A673 (cell line): ENCODE results near the gene GNLY. TPM values are rescaled to one million over a fixed set of nuclear protein-coding genes. Genes with fewer than 3 reads are reported as not detected.

Experiments used
- BruUV-seq: library from RNA; stranded (reverse); fragments of 400-500 nt; replicated peaks from 2 replicates; lab custom pipeline; 2021; lab: Mats Ljungman, UMichigan
- CTCF ChIA-PET: fragments of 300-600 bp; sonication (Branson Sonifier 250); formaldehyde crosslinking; loops from one replicate; lab custom pipeline; 2022; ENCODE audit warnings: antibody characterized with exemption; lab: Charles Lee
- POLR2A ChIA-PET: fragments of 300-600 bp; sonication (Branson Sonifier 250); formaldehyde crosslinking; loops from one replicate; lab custom pipeline; 2022; ENCODE audit warnings: antibody characterized with exemption; ENCODE audit not compliant: low non-redundant PET; lab: Charles Lee
- DNase-seq: peaks from one replicate; pipeline ENCODE4 v3.0.0-alpha.2; 2015; ENCODE audit warnings: low spot score
- H3K27ac ChIP-seq: fragments of 200-600 bp; sonication (generic); 2 replicates; pipeline ENCODE4 v1.5.1; 2016; ENCODE audit warnings: mixed run types, low read depth, mild to moderate bottlenecking, mixed read lengths, antibody characterized with exemption, low read length; ENCODE audit not compliant: poor library complexity, severe bottlenecking
- H3K27me3 ChIP-seq: fragments of 200-600 bp; sonication (generic); replicated peaks from 2 replicates; pipeline ENCODE4 v1.6.1; 2017; ENCODE audit warnings: mixed run types, low read depth, mild to moderate bottlenecking, mixed read lengths, antibody characterized with exemption, low read length; ENCODE audit not compliant: insufficient read depth, poor library complexity
- H3K36me3 ChIP-seq: fragments of 200-600 bp; sonication (generic); 2 replicates; pipeline ENCODE4 v1.6.1; 2016; ENCODE audit warnings: mixed run types, mild to moderate bottlenecking, mixed read lengths, antibody characterized with exemption, low read length; ENCODE audit not compliant: insufficient read depth, poor library complexity, severe bottlenecking
- H3K4me1 ChIP-seq: fragments of 200-600 bp; sonication (generic); 2 replicates; pipeline ENCODE4 v1.6.1; 2017; ENCODE audit warnings: mixed run types, mild to moderate bottlenecking, mixed read lengths, antibody characterized with exemption, low read length; ENCODE audit not compliant: insufficient read depth, poor library complexity, severe bottlenecking
- H3K4me3 ChIP-seq: fragments of 200-600 bp; sonication (generic); 2 replicates; pipeline ENCODE4 v1.5.1; 2016; ENCODE audit warnings: low read depth, mixed run types, mild to moderate bottlenecking, mixed read lengths, low read length; ENCODE audit not compliant: poor library complexity, severe bottlenecking
- H3K9me3 ChIP-seq: fragments of 200-600 bp; sonication (generic); 2 replicates; pipeline ENCODE4 v1.6.1; 2016; ENCODE audit warnings: mixed run types, low read depth, mild to moderate bottlenecking, mixed read lengths, antibody characterized with exemption, low read length; ENCODE audit not compliant: poor library complexity, severe bottlenecking
- EZH2 ChIP-seq: fragments of 200-600 bp; sonication (generic); IDR thresholded peaks from 2 replicates; pipeline ENCODE4 v1.6.1; 2017; ENCODE audit warnings: borderline replicate concordance, low read depth, mild to moderate bottlenecking, mixed read lengths, antibody characterized with exemption, low read length; ENCODE audit not compliant: poor library complexity, severe bottlenecking
- intact Hi-C: fragments of 100-400 bp; cut with micrococcal nuclease; formaldehyde crosslinking; loops from one replicate; pipeline ENCODE4 v1.10.0; 2022; ENCODE audit not compliant: unreplicated experiment
- total RNA-seq: library from RNA; stranded (reverse); gene quantifications from 2 replicates; pipeline ENCODE4 v1.2.3, GENCODE V29; 2021
- TF ChIP-seq, protein P1 (sequence below): fragments of 300-800, 200-600 bp; sonication (generic); conservative IDR thresholded peaks from 2 replicates; pipeline ENCODE4 v1.5.1; 2017; ENCODE audit warnings: low read depth, mild to moderate bottlenecking, antibody characterized with exemption, low read length, moderate library complexity, mixed read lengths

GNLY gene
- total RNA-seq, 1 experiment from 2014 or later = not detected

- no peak overlapping the region for H3K4me3 ChIP-seq
- H3K27ac ChIP-seq = peak overlapping the region; percentile 12
- no peaks in the 10 kb centered on the region for H3K27me3 ChIP-seq
- TF ChIP-seq EZH2 = no peak
- TF ChIP-seq, protein P1, sequence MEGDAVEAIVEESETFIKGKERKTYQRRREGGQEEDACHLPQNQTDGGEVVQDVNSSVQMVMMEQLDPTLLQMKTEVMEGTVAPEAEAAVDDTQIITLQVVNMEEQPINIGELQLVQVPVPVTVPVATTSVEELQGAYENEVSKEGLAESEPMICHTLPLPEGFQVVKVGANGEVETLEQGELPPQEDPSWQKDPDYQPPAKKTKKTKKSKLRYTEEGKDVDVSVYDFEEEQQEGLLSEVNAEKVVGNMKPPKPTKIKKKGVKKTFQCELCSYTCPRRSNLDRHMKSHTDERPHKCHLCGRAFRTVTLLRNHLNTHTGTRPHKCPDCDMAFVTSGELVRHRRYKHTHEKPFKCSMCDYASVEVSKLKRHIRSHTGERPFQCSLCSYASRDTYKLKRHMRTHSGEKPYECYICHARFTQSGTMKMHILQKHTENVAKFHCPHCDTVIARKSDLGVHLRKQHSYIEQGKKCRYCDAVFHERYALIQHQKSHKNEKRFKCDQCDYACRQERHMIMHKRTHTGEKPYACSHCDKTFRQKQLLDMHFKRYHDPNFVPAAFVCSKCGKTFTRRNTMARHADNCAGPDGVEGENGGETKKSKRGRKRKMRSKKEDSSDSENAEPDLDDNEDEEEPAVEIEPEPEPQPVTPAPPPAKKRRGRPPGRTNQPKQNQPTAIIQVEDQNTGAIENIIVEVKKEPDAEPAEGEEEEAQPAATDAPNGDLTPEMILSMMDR = no peak
- intact Hi-C loops = loop anchor here (1.0 kb wide), 1 partner anchor 47 kb away; no protein-coding TSS in a partner anchor
- ChIA-PET POLR2A (interaction anchor here (0.6 kb wide), 1 partner anchor 138 kb away, joined by 3 read pairs; no protein-coding TSS in a partner anchor), CTCF (interaction anchor here (1.1 to 1.2 kb wide), 2 partner anchors 26 to 68 kb away, joined by 3 to 5 read pairs; no protein-coding TSS in a partner anchor)
- no peaks in the 10 kb centered on the region for H3K9me3 ChIP-seq
- H3K36me3 ChIP-seq = no peaks in the 10 kb centered on the region
- peaks cover 30% of the 10 kb centered on the region for H3K4me1 ChIP-seq
- DNase-seq = no peak
- BruUV-seq = no TSS peak
Measured at GRCh38 chr2:85704800-85705679, 10.9 kb downstream of the GNLY start.

DNA sequence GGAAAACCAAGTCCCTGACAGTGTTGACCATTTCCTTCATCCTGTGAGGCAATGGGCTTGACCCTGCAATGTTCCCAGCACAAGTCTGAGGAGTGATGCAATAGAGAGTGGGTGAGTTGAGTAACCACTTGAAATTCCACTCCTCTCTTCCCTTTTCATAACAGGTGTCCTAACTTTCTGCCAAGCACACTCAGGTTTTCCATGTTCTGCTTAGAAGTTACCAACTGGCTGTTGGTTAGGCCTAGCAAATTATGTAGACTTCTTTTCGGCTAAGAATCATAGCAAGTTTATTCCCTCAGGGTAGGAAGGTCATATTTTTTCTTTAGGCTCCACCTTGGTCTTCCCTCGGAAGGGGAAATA lies 11.5 kb downstream of the GNLY start:
- POLR2A ChIA-PET = interaction anchor here (0.6 kb wide), 1 partner anchor 139 kb away, joined by 3 read pairs; no protein-coding TSS in a partner anchor
- no TSS peak for BruUV-seq
- H3K27me3 ChIP-seq = no peaks in the 10 kb centered on the region
- no peak overlapping the region for H3K27ac ChIP-seq
- intact Hi-C loops = loop anchor here (2.0 kb wide), 1 partner anchor 27 kb away; no protein-coding TSS in a partner anchor
- H3K4me1 ChIP-seq = peaks cover 30% of the 10 kb centered on the region
- no peak overlapping the region for H3K4me3 ChIP-seq
- H3K9me3 ChIP-seq = no peaks in the 10 kb centered on the region
- TF ChIP-seq EZH2 = no peak
- TF ChIP-seq, protein P1 = no peak
- CTCF ChIA-PET = interaction anchor here (1.1 to 1.2 kb wide), 2 partner anchors 27 to 69 kb away, joined by 3 to 5 read pairs; no protein-coding TSS in a partner anchor
- DNase-seq = no peak
- H3K36me3 ChIP-seq = no peaks in the 10 kb centered on the region

GRCh38 chr2:85706063-85706462 lies 11.9 kb downstream of the GNLY start:
- Histone ChIP-seq H3K36me3 (no peaks in the 10 kb centered on the region), H3K27ac (no peak overlapping the region), H3K9me3 (no peaks in the 10 kb centered on the region), H3K4me1 (peaks cover 30% of the 10 kb centered on the region), H3K4me3 (no peak overlapping the region), H3K27me3 (no peaks in the 10 kb centered on the region)
- no peak for DNase-seq
- intact Hi-C loops = loop anchor here (2.0 kb wide), 1 partner anchor 27 kb away; no protein-coding TSS in a partner anchor
- TF ChIP-seq, protein P1 = no peak
- no peak for TF ChIP-seq EZH2
- ChIA-PET CTCF (interaction anchor here (1.1 to 1.2 kb wide), 2 partner anchors 27 to 69 kb away, joined by 3 to 5 read pairs; no protein-coding TSS in a partner anchor), POLR2A (interaction anchor here (0.7 kb wide), 1 partner anchor 110 kb away, joined by 4 read pairs; no protein-coding TSS in a partner anchor)
- BruUV-seq = no TSS peak
